COLO829 (cell line): Measurements from ENCODE around the gene AADACL3.
"Not testable (repeated sequence)": the region's sequence is repeated elsewhere in the genome, so short reads cannot be mapped to it uniquely, and the experiment has no call there.

Experiments
- DNase-seq: peaks from one replicate; pipeline ENCODE4 v3.0.0; 2012; ENCODE audit warnings: low spot score

Gene AADACL3

GRCh38 chr1:12715896-12716437, at the start of gene AADACL3:
TSS of gene AADACL3 (plus strand) at chr1:12716110. CDS start at chr1:12716177, 67 bp downstream.
- no peak for DNase-seq

GRCh38 chr1:12666141-12666735, 49.7 kb upstream of the AADACL3 start:
- DNase-seq: no peak

GRCh38 chr1:12669529-12670068, 46.3 kb upstream of the AADACL3 start:
- DNase-seq: no peak

- no peak for DNase-seq
Observed at GRCh38 chr1:12674358-12674757, 41.6 kb upstream of the AADACL3 start.

GRCh38 chr1:12676122-12676521, 39.8 kb upstream of the AADACL3 start:
- not testable (repeated sequence) for DNase-seq

- DNase-seq: no peak
Observed at GRCh38 chr1:12677565-12677964, 38.3 kb upstream of the AADACL3 start.

- DNase-seq: no peak
Observed at GRCh38 chr1:12678350-12678749, 37.6 kb upstream of the AADACL3 start.

GRCh38 chr1:12678820-12679219, 37.1 kb upstream of the AADACL3 start:
- DNase-seq: no peak

- DNase-seq: peak; percentile 60
Observed at GRCh38 chr1:12690156-12690555, 25.8 kb upstream of the AADACL3 start.

GRCh38 chr1:12692967-12693782, 22.7 kb upstream of the AADACL3 start:
- DNase-seq: no peak

- no peak for DNase-seq
Observed at GRCh38 chr1:12696658-12697057, 19.3 kb upstream of the AADACL3 start.

- DNase-seq: no peak
Observed at GRCh38 chr1:12697397-12697796, 18.5 kb upstream of the AADACL3 start.

- DNase-seq: no peak
Observed at GRCh38 chr1:12703821-12704451, 12.0 kb upstream of the AADACL3 start.

GRCh38 chr1:12706061-12706460, 9.8 kb upstream of the AADACL3 start:
- no peak for DNase-seq

GRCh38 chr1:12708396-12709090, 7.4 kb upstream of the AADACL3 start:
- no peak for DNase-seq

GRCh38 chr1:12709091-12709491, 6.8 kb upstream of the AADACL3 start:
- no peak for DNase-seq

- no peak for DNase-seq
Observed at GRCh38 chr1:12709696-12710095, 6.2 kb upstream of the AADACL3 start.

- DNase-seq: no peak
Observed at GRCh38 chr1:12711536-12711935, 4.4 kb upstream of the AADACL3 start.

- DNase-seq: no peak
Observed at GRCh38 chr1:12712076-12712475, 3.8 kb upstream of the AADACL3 start.

GRCh38 chr1:12712929-12713328, 3.0 kb upstream of the AADACL3 start:
- no peak for DNase-seq

- DNase-seq: not testable (repeated sequence)
Observed at GRCh38 chr1:12713651-12714050, 2.3 kb upstream of the AADACL3 start.
